HG03378 (cell line): Measurements from ENCODE around the gene TMEM205.
A peak's percentile ranks its signal among the peaks of the same experiment; 100 is the strongest.
"Not testable (repeated sequence)": the region's sequence is repeated elsewhere in the genome, so short reads cannot be mapped to it uniquely, and the experiment has no call there.

Experiments used
- ATAC-seq: cut with Tn5 transposase; IDR thresholded peaks from one replicate; pipeline ENCODE4 v1.9.1; 2021; ENCODE audit warnings: mild to moderate bottlenecking, moderate library complexity; ENCODE audit not compliant: unreplicated experiment

TMEM205 gene

GRCh38 chr19:11340099-11340467 lies 6.0 kb downstream of the TMEM205 start:
- not testable (repeated sequence) for ATAC-seq

- no peak for ATAC-seq
These were observed 6.6 kb downstream of the TMEM205 start, which contains the start of gene RAB3D for GRCh38 chr19:11339254-11340098. Gene RAB3D (minus strand): TSS chr19:11339657. CDS start chr19:11337399, 2,258 bp downstream.

GRCh38 chr19:11338569-11339253 lies 7.4 kb downstream of the TMEM205 start:
- ATAC-seq = no peak

GRCh38 chr19:11338121-11338520 lies 7.9 kb downstream of the TMEM205 start:
- ATAC-seq = no peak

GRCh38 chr19:11337080-11337479 lies 9.0 kb downstream of the TMEM205 start:
- no peak for ATAC-seq

GRCh38 chr19:11335449-11336146 lies 10.5 kb downstream of the TMEM205 start:
- no peak for ATAC-seq

GRCh38 chr19:11333838-11334237 lies 12.2 kb downstream of the TMEM205 start:
- ATAC-seq = not testable (repeated sequence)

GRCh38 chr19:11332822-11333221 lies 13.2 kb downstream of the TMEM205 start:
- no peak for ATAC-seq

GRCh38 chr19:11331502-11331901 lies 14.6 kb downstream of the TMEM205 start:
- ATAC-seq = no peak

- no peak for ATAC-seq
These were observed 15.9 kb downstream of the TMEM205 start for GRCh38 chr19:11330127-11330526.

- ATAC-seq = no peak
These were observed 20.5 kb downstream of the TMEM205 start for GRCh38 chr19:11325544-11325943.

- no peak for ATAC-seq
These were observed 21.2 kb downstream of the TMEM205 start for GRCh38 chr19:11324748-11325389.

- peak; percentile 60 for ATAC-seq
These were observed 21.9 kb downstream of the TMEM205 start for GRCh38 chr19:11324079-11324661.

GRCh38 chr19:11323601-11324078 lies 22.4 kb downstream of the TMEM205 start:
- no peak for ATAC-seq

GRCh38 chr19:11322269-11323024 lies 23.6 kb downstream of the TMEM205 start:
- ATAC-seq = no peak

GRCh38 chr19:11321191-11322126 lies 24.6 kb downstream of the TMEM205 start:
- no peak for ATAC-seq

GRCh38 chr19:11320278-11320995 lies 25.6 kb downstream of the TMEM205 start:
- not testable (repeated sequence) for ATAC-seq

GRCh38 chr19:11306337-11306736 lies 39.7 kb downstream of the TMEM205 start:
- ATAC-seq = no peak
